GM21447 (cell line): Measurements from ENCODE around the gene LYVE1.

Experiments
- ATAC-seq: cut with Tn5 transposase; IDR thresholded peaks from one replicate; pipeline ENCODE4 v1.9.1; 2021; ENCODE audit not compliant: unreplicated experiment

LYVE1 gene

DNA sequence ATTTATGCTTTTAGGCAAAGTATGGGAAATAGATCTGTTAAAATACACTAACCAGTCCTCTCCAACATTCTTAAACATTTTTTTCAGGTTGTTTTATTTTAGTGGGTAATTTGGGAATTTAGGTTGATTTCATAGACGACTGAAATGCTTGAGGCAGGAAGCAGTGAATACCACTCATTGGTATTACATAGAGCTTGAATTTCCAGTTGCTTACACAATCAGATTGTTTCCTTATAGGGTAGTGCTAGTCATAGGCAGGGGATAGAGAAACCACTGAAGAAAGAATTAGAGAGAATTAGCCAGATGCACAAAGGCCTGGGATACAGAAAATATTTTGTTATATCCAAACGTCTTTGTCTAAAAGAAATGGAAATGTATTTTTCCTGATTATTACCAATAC, 23.9 kb upstream of the LYVE1 start:
- no peak for ATAC-seq

DNA sequence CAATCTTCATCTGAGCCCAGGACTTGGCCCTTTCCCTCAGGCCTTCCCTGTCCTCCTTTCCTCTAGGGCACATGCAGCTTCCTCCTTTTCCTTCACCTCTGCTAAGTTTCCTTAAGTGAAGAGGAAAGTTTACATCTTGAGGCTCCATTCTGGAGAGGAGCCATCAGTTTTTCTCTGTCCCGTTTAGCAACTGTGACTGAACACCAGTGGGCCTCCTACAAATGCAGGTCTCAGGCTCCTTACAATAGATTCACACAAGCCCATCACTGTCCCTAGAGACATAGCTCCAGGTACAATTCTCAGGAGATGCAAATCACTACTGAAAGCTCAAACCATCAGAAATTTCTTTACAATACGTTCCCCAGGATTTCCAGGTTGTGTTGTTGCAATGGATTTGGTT, 23.3 kb upstream of the LYVE1 start:
- no peak for ATAC-seq

DNA sequence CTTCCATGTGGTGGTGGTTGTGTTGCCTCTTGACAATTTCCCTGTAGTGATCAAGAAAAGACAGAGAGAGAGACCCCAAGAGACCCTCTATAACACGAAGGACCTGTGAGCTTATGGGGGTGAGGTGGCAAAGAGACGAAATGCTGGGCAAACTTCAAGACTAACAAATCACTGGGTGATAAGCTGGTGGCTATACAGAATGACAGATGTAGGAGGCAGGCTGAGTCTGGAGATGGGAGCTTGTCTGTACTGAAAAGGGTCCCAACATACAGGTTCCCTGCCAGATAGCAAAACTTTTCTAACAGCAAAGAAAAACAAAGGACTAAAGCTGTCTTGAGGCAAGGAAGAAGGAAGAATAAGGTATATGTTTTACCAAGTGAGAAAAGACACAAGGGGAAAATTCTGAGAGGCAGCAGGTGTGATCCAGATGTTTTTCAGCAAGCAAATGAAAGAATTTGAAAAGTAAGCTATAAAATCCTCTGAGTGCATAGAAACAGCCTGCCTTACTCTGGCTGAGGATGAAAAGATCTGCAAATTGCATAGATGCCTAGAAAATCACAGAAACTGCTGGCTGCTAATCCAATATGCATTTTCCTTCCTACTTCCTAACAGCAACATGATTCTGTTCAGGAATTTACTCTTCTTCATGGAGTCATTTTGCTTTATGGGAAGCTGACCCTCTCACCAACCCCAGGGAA, 21.9 kb upstream of the LYVE1 start:
- ATAC-seq = no peak

DNA sequence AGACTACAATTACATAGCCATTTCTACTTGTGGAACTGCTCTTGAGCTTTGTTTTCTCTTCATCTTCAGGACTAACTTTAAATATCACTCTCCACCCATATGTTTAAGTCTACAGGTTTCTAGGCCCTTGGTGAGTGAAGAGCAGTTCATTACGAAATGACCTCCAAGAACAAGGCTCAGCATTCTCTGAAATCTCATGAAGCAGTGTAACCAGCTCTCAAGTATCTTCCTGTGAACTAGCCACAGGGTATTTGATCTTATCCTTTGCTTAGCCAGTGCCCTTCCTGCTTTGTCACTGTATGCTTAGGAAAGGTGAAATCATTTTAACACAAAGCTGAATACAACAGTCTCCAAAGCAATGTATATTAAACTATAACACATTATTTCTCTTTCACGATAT, 20.4 kb upstream of the LYVE1 start:
- ATAC-seq = no peak

DNA sequence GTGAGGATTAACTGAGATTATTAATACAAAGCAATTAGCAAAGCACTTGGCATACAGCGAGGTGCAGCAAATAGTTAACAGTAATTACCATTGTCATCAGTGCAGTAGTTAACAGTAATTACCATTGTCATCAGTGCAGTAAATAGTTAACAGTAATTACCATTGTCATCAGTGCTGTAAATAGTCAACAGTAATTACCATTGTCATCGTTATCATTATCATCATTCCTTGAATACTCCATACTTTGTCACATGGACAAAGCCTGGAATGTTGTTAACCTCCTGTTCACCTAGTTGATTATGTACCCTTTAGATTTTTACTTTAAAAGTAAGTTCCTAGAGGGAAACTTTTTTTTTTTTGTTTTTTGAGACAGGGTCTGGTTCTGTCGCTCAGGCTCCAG, 19.5 kb upstream of the LYVE1 start:
- ATAC-seq = no peak

DNA sequence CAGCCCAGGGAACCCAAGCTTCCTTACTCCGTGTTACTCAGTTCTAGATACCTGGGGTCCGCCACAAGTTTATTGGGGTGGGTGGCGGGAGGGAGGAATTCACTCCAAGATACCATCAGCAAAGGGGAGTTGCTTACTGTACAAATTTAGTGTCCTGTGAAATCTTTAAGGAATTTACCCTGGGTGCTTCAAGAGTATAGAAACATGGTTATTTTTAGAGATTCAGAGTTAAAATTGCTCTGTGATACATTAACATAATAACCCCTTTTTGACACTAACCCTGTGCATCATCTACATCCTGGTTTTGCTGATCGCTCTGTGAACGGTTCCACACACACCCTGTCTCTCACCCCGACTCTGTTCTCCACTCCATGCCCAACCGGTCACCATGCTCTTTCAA, 18.9 kb upstream of the LYVE1 start:
- no peak for ATAC-seq

DNA sequence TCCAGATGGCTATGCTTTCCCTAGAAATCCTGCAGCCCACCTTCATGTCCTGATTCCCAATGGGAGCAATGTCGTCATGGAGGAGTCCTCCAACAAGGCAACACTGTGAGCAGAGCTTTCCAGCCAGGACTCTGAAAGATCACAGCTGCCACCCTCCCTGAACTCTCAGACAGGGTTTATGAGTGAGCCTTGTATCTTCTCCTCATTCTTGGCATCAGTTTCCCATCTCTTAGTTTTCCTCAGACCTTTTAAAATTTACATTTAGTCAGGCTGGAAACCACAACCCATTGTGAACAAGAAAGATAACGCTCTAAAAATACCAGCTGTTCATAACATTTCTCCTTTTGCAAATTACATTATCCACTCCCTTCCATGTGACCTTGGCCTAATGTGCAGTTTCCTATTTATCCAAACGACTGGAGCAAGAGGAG, 15.6 kb upstream of the LYVE1 start:
- no peak for ATAC-seq

DNA sequence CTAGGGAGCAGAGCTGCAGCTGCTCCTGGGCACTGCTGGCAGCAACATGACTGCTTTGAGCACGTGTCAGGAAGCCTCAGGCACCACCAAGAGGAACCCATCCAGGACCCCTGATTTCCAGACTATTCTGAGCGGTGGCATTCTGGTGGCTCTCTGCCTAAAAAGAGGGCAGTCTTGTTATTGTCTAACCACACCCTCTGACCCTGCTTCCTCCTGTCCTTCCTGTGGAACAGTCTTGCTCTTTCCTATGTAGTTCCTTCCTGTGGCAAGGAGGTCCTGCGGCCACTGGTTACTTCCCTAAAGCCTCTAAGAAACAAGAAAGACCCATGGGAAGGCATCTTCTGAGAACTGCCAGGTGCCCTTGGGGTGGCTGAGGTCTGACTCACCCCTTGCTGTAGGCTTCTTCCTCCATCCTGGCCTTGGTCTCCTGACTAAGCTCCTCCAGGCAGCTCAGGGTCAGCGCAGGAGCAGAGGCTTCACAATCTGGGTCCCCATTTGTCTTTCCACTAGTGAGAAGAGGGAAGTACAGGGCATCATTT, 13.1 kb upstream of the LYVE1 start:
- ATAC-seq = no peak

DNA sequence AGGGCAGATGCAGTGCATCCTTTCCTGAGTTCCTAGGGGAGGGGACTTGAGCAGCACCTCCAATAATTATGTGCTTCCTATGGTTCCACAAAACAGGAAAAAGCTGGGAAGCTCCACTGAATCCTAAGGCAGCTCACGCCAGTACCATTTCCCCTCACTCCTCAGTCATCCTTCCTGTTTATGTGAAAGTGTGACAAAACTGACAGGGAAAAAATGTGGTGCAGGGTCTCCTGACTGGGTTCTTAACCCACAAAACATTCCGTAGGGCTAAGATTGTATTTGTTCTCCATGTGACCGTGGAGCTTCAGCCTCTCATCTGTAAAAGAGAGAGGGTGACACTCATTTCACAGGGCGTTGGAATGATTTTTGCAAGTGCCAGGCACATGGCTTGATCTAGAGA, 12.2 kb upstream of the LYVE1 start:
- ATAC-seq = no peak

DNA sequence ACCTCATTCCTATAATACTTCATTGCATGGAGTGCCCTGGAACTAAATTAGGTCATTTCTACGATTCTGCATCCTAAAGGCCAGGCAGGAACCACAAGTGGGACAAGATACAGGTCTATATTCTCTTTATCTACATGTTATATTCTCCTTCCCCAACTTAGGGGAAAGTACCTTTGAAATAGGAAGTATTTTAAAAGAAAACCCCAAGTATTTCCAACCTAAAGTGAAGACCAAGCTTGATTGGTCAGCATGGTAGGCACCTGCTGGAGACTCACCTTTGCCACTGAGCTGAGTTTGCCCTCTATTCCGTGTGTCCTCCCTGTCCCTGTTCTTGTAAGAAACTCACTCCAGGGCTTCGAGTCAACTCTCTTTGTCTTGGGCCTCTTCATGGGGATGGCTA, 11.2 kb upstream of the LYVE1 start:
- ATAC-seq = no peak

DNA sequence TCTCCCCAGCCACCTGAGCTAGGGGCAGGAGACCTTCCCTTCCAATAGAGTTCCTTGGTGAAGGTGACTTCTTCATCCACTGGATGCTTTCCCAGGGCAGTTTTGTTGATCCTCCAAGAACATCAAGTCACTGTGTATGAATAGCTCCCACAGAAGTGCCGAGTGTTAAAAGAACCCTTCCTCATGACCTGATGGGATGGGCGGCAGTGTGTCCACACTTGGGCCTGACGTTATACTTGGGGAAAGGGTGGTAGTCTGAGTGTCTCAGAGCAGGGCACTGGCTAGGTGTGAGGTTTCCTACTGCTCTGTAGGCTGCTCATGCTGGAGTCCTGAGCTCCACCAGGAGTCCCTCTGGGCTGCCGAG, 7.6 kb upstream of the LYVE1 start:
- no peak for ATAC-seq

DNA sequence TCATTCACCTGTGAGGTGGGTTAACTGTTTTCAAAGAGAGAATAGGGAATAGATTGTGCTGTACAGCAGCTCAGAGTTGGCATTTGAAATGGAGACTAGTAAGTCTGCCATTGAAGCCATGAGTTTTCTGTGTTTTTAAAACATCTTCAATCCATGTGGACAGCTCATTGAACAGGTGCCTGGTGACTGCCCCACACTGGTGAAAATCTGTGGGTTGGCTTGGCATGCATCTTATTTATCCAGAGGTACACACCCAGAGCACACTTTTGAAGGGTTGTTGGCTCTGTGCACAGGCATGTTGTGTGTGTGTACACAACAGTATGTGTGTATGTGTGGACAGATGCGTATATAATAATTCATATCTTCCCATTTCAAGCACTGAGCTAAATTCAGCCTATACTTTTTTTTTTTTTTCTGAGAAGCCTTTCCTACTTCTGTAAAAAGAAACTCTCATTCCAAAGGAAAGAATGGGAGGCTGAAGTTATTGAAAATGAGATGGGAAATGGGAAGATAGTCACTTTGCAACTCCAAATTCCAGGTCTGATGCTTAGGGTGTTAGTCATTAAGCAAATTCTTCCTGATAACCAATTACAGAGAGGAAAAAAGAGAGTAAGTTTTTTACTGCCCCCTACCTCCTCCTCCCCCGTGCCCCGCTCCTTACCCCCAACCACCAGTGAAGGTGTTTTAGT, 7.0 kb upstream of the LYVE1 start:
- ATAC-seq = no peak

DNA sequence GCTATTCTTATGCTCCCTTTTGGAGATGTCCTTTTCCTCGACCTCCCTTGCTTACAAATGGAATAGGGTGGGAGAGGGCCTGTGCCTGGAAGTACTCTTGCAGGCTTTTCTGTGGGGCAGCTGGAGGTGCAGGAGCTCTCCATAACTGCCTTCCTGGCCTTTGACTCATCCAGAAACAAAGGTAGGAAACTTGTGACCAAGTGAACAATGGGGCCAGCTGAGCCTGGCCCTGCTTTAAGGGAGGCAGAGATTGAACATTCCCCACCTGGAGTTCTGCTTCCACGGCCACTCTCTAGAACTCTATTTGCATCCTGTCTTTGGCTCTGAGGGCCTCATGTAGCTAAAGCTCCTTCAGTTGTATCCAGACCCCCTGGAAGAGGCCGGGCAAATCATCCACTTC, 5.1 kb upstream of the LYVE1 start:
- no peak for ATAC-seq

DNA sequence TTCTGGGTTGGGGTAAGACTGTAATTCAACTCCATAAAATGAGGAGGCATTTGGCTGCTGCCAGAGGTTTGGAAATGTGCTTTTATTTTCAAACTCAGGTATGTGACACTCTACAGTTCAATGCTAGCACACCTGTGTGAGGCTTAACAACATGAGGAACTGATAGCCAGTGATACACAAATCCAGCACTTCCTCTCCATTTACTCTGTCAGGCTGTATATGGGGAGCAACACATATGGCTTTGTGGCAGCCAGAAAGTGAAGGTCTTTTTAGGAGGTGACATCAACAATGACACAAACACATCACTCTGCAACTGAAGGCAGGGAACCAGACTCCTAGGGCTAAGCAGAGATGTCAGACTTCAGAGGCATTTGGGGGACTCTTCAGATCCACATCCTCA, 4.6 kb upstream of the LYVE1 start:
- ATAC-seq = no peak

DNA sequence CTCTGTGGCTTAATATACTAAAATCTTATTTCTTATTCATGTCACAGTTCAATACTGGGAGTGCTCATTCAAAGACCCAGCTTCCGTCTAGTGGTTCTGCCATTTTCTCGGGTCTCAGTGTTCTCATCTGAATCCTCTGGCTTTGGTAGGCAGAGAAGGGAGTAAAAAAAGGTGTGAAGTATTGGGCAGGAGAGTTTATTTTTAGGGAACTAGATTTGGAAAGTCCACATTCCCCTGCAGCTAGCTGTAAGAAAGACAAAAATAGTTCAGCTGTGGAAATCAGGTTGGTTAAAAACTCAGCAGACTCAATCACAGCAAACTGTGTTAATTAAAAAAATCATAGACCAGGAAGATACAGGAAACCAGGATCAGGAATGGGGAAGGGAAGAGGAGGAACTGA, 4.1 kb upstream of the LYVE1 start:
- ATAC-seq = no peak

DNA sequence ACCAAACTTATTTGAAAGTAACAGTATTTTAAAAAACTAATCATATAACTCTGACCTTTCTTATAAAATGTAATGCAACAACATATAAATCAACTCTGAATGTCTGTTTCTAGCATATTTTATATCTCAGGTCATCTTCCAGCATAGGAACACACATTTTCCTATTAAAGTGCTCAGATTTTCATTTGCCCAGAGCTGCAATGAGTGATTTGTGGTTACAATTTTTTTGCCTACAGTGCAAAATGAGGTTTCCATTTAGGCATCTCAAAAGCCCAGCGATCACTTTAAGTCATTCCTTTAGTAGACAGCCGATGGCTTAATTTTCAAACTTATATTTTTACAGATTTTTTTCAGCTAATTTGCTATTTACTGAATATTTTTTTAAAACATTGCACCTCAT, 1.0 kb downstream of the LYVE1 start:
- ATAC-seq = no peak

DNA sequence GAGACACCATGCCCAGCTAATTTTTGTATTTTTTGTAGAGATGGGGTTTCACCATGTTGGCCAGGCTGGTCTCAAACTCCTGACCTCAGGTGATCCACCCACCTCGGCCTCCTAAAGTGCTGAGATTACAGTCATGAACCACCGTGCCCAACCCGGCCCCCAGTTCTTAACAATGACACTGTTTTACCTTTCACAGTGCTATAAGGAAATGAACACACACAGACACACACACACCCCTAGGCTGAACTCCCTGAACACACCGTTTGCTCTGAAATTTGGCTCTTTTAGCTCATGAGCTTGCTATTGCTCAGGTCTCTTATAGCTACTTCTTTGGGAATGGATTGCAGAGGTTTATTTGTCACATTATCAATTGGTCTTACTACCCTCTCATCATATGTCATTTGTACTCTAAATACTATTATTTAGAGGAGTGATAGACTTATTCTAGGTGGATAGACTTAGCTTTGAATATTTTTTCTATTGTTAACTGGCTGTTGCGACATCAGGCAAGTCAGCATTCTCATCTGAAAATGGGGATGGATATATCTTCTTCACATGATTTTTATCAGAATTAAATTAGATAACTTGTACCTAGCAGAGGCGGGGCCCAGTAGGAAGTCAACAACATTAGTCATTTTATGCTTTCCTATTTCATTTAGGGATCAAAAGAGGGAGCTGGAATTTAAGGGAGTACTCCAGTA, 2.1 kb downstream of the LYVE1 start:
- ATAC-seq = no peak

DNA sequence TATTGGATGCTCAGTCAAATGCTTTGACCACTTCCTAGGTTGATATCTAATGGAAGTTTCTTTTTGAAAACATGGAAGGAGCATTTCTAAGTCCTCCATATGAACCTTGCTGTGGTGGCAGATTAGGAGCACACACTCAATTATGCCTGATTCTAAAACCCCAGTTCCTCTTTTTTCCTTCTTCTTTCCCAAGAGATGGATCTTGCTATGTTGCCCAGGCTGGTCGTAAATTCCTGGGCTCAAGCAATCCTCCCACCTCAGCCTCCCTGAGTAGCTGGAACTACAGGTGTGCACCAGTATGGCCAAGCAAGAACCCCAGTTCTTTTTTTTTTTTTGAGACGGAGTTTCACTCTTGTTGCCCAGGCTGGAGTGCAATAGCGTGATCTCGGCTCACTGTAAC, 3.0 kb downstream of the LYVE1 start:
- ATAC-seq = no peak

DNA sequence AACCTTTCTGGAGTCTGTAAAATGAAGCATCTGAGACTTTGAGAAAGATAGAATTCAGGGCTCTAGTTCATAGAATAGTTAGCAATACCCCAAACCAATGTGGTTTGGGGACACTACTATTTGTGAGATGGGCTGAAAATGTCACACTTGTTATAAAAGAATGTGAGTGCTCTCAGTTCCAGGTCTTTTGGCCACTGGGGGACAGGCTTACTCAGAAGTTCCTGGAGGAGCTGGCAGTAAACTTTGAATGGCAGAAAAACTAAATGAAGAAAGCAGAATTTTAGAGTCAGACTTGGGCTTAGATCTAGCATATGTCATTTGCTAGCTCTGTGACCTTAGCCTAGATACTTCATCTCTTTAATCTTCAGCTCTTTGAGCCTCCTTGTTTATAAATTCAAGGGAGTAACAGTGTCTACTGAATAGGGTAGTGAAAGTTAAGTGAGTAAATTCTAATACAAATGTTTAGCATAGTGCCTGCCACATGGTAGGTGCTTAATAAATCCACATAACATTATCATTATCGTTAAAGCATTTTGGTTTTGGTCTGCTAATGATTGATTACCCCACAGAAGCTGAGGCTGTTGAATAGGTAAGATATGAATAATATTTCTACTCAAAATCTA, 3.7 kb downstream of the LYVE1 start:
- no peak for ATAC-seq

DNA sequence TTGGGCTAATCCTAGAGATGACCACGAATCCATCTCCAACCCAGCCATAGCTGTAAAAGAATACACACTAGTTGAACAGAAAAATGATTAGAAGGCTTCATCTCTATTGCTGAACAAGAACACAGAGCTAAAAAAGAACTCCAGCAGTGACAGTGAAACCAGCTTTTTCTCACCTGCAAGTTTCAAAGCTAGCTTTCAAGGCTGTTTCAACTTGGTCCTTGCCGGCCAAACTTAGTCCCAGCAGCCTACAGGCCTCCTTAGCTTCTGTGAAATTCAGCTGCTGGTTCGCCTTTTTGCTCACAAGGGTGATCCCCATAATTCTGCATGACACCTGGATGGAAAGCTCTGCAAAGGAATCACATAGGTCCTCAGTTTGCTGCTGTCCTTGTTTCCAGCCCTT, 4.4 kb downstream of the LYVE1 start:
- ATAC-seq = no peak

DNA sequence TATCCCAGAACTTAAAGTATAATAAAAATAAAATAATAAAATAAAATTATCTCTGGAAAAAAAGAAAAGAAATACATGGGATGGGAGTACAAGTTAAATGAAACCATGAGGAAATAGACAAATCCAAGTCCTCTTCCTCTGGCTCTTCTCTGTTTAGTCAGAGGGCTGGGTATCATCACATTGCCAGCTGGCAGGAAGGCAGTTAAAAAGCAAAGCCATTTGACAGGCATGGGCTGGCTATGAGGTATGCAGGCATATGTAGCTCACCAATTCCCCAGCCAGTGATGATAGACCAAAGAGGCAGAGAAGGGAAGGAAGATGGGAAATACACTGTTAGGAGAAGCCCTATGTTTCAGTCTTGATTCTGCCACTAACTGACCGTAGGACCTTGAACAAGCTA, 6.5 kb downstream of the LYVE1 start:
- ATAC-seq = no peak
